ENCODE measurements around the gene PTBP2. TPM values are rescaled to one million over a fixed set of nuclear protein-coding genes. Genes with fewer than 3 reads are reported as not detected.

PTBP2 gene
- total and polyA plus RNA-seq, 2 donors from 2014 or later = 10.5 to 32.8 TPM

- DNase-seq = no peak
- H3K9me3 ChIP-seq (ENCODE audit: control insufficient read depth in 2 of 3, insufficient read depth in 1 of 3, low read length in 3 of 3) = no peaks in the 10 kb centered on the region
- FAIRE-seq = no peak
- no peaks in the 10 kb centered on the region for H3K27me3 ChIP-seq (ENCODE audit: control insufficient read depth, insufficient read depth, low read length)
- intact Hi-C loops (cut with DNase I) = no loop called here
- H3K36me3 ChIP-seq (ENCODE audit: control insufficient read depth in 2 of 3, insufficient read depth in 3 of 3, low read length in 3 of 3) = peaks cover 3 to 9% (median 6%) of the 10 kb centered on the region in 3 donors
- H3K27ac ChIP-seq (ENCODE audit: low read depth in 2 of 2, low read length in 2 of 2) = no peak overlapping the region
- H3K4me3 ChIP-seq (ENCODE audit: low read length in 3 of 3) = no peak overlapping the region
- no peak for TF ChIP-seq CTCF (IDR thresholded peaks at IDR 0.05; ENCODE audit: borderline replicate concordance, extremely low read depth, insufficient read depth)
- H3K4me1 ChIP-seq (ENCODE audit: control insufficient read depth in 2 of 3, insufficient read depth in 2 of 3, low read depth in 1 of 3, low read length in 3 of 3) = no peaks in the 10 kb centered on the region
- H3K9ac ChIP-seq (ENCODE audit: low read length in 3 of 3) = no peak overlapping the region
These were observed 50.3 kb downstream of the PTBP2 start for GRCh38 chr1:96771847-96772246.

GRCh38 chr1:96772349-96772748, 50.8 kb downstream of the PTBP2 start:
- no peaks in the 10 kb centered on the region for H3K4me1 ChIP-seq (ENCODE audit: control insufficient read depth in 2 of 3, insufficient read depth in 2 of 3, low read depth in 1 of 3, low read length in 3 of 3)
- no peak overlapping the region for H3K27ac ChIP-seq (ENCODE audit: low read depth in 2 of 2, low read length in 2 of 2)
- no peaks in the 10 kb centered on the region for H3K9me3 ChIP-seq (ENCODE audit: control insufficient read depth in 2 of 3, insufficient read depth in 1 of 3, low read length in 3 of 3)
- FAIRE-seq = no peak
- H3K9ac ChIP-seq (ENCODE audit: low read length in 3 of 3) = no peak overlapping the region
- H3K27me3 ChIP-seq (ENCODE audit: control insufficient read depth, insufficient read depth, low read length) = no peaks in the 10 kb centered on the region
- peaks cover 3 to 9% (median 6%) of the 10 kb centered on the region in 3 donors for H3K36me3 ChIP-seq (ENCODE audit: control insufficient read depth in 2 of 3, insufficient read depth in 3 of 3, low read length in 3 of 3)
- DNase-seq = no peak
- intact Hi-C loops (cut with DNase I) = no loop called here
- no peak for TF ChIP-seq CTCF (IDR thresholded peaks at IDR 0.05; ENCODE audit: borderline replicate concordance, extremely low read depth, insufficient read depth)
- no peak overlapping the region for H3K4me3 ChIP-seq (ENCODE audit: low read length in 3 of 3)

- Histone ChIP-seq H3K27ac (ENCODE audit: low read depth in 2 of 2, low read length in 2 of 2) (no peak overlapping the region), H3K4me3 (ENCODE audit: low read length in 3 of 3) (no peak overlapping the region), H3K27me3 (ENCODE audit: control insufficient read depth, insufficient read depth, low read length) (no peaks in the 10 kb centered on the region), H3K9me3 (ENCODE audit: control insufficient read depth in 2 of 3, insufficient read depth in 1 of 3, low read length in 3 of 3) (no peaks in the 10 kb centered on the region), H3K4me1 (ENCODE audit: control insufficient read depth in 2 of 3, insufficient read depth in 2 of 3, low read depth in 1 of 3, low read length in 3 of 3) (no peaks in the 10 kb centered on the region), H3K36me3 (ENCODE audit: control insufficient read depth in 2 of 3, insufficient read depth in 3 of 3, low read length in 3 of 3) (peaks cover 3 to 9% (median 6%) of the 10 kb centered on the region in 3 donors), H3K9ac (ENCODE audit: low read length in 3 of 3) (no peak overlapping the region)
- no peak for TF ChIP-seq CTCF (IDR thresholded peaks at IDR 0.05; ENCODE audit: borderline replicate concordance, extremely low read depth, insufficient read depth)
- intact Hi-C loops (cut with DNase I) = no loop called here
- no peak for FAIRE-seq
- DNase-seq = no peak
These were observed 51.4 kb downstream of the PTBP2 start for GRCh38 chr1:96772972-96773371.

GRCh38 chr1:96782206-96782605, 60.6 kb downstream of the PTBP2 start:
- Histone ChIP-seq H3K4me1 (ENCODE audit: control insufficient read depth in 2 of 3, insufficient read depth in 2 of 3, low read depth in 1 of 3, low read length in 3 of 3) (no peaks in the 10 kb centered on the region), H3K4me3 (ENCODE audit: low read length in 3 of 3) (no peak overlapping the region), H3K9ac (ENCODE audit: low read length in 3 of 3) (no peak overlapping the region), H3K36me3 (ENCODE audit: control insufficient read depth in 2 of 3, insufficient read depth in 3 of 3, low read length in 3 of 3) (peaks cover 2 to 10% (median 5%) of the 10 kb centered on the region in 3 donors), H3K9me3 (ENCODE audit: control insufficient read depth in 2 of 3, insufficient read depth in 1 of 3, low read length in 3 of 3) (no peaks in the 10 kb centered on the region), H3K27me3 (ENCODE audit: control insufficient read depth, insufficient read depth, low read length) (no peaks in the 10 kb centered on the region), H3K27ac (ENCODE audit: low read depth in 2 of 2, low read length in 2 of 2) (no peak overlapping the region)
- no peak for DNase-seq
- FAIRE-seq = no peak
- no peak for TF ChIP-seq CTCF (IDR thresholded peaks at IDR 0.05; ENCODE audit: borderline replicate concordance, extremely low read depth, insufficient read depth)
- intact Hi-C loops (cut with DNase I) = no loop called here

Measured in kidney (tissue), 14 donors.